Lung (tissue), 12 donors: ENCODE measurements around the gene ITPKB. TPM values are rescaled to one million over a fixed set of nuclear protein-coding genes. Genes with fewer than 3 reads are reported as not detected.

ENCODE experiments used
- ATAC-seq: fragments of 200-7000 bp; cut with Tn5 transposase; one replicate; pipeline ENCODE4 v1.9.1; 2020; ENCODE audit warnings: moderate number of reproducible peaks; ENCODE audit not compliant: insufficient read depth, low FRiP score
- DNase-seq, 3 donors: peaks; one replicate each; pipeline ENCODE4 v3.0.0-alpha.2; 2013 to 2017
- H3K27ac ChIP-seq, 2 donors: one replicate each; pipeline ENCODE4 v1.5.1; 2013; ENCODE audit warnings: mild to moderate bottlenecking in 2 of 2, moderate library complexity in 2 of 2, control low read depth in 1 of 2, inconsistent platforms in 1 of 2, low read depth in 1 of 2, low read length in 1 of 2
- H3K27me3 ChIP-seq, 3 donors: one replicate each; pipeline ENCODE4 v1.5.1; 2013; ENCODE audit warnings: low read length in 2 of 3; ENCODE audit not compliant: control insufficient read depth in 3 of 3, insufficient read depth in 3 of 3
- H3K36me3 ChIP-seq, 4 donors: one replicate each; pipeline ENCODE4 v1.5.1; 2013; ENCODE audit warnings: low read length in 4 of 4, mild to moderate bottlenecking in 1 of 4, moderate library complexity in 1 of 4; ENCODE audit not compliant: control insufficient read depth in 4 of 4, insufficient read depth in 4 of 4
- H3K4me1 ChIP-seq, 5 donors: one replicate each; pipeline ENCODE4 v1.5.1; 2013; ENCODE audit warnings: low read length in 5 of 5, mild to moderate bottlenecking in 2 of 5, moderate library complexity in 1 of 5; ENCODE audit not compliant: control insufficient read depth in 5 of 5, insufficient read depth in 5 of 5
- H3K4me3 ChIP-seq: one replicate; pipeline ENCODE4 v1.5.1; 2013; ENCODE audit warnings: mild to moderate bottlenecking, control low read depth, moderate library complexity
- H3K9ac ChIP-seq, 2 donors: one replicate each; pipeline ENCODE4 v1.5.1; 2013; ENCODE audit warnings: low read length in 2 of 2, control low read depth in 1 of 2; ENCODE audit not compliant: insufficient read depth in 1 of 2
- H3K9me3 ChIP-seq, 4 donors: one replicate each; pipeline ENCODE4 v1.5.1; 2013; ENCODE audit warnings: low read length in 3 of 4, mild to moderate bottlenecking in 1 of 4, moderate library complexity in 1 of 4; ENCODE audit not compliant: control insufficient read depth in 4 of 4, insufficient read depth in 3 of 4
- WGBS, 2 donors: extraction: QIAGEN DNeasy Blood & Tissue Kit; methylation state at CpG; one replicate each; pipeline ENCODE4 v1.1.7; 2013; 5-methylcytosine and 5-hydroxymethylcytosine counted together
- polyA plus RNA-seq, 2 donors: library from polyadenylated mRNA; stranded (reverse); fragments of 200-250 nt; gene quantifications; one replicate each; pipeline ENCODE4 v1.2.1, GENCODE V29; 2013
- total RNA-seq, 2 donors: library from RNA; depleted of rRNA in 1 of 2; stranded (reverse); fragments of >200 nt in 1 of 2; gene quantifications; one replicate each; pipeline ENCODE4 v1.2.1, GENCODE V29; 2014 to 2021
- TF ChIP-seq, protein P1 (sequence below): IDR thresholded peaks from 2 replicates; pipeline ENCODE4 v1.5.1; 2012; ENCODE audit warnings: mild to moderate bottlenecking; ENCODE audit errors: control extremely low read depth, extremely low read depth
- donor health status: control.
- donor health status: control.
- donor health status: Bipolar disorder and iron deficiency.
- donor health status: healthy.
- donor health status: DM: yes; HTN: yes; CAD: no.

The ITPKB gene
- total and polyA plus RNA-seq, 4 donors, result 9.9 to 46.6 (median 28.1) TPM

DNA sequence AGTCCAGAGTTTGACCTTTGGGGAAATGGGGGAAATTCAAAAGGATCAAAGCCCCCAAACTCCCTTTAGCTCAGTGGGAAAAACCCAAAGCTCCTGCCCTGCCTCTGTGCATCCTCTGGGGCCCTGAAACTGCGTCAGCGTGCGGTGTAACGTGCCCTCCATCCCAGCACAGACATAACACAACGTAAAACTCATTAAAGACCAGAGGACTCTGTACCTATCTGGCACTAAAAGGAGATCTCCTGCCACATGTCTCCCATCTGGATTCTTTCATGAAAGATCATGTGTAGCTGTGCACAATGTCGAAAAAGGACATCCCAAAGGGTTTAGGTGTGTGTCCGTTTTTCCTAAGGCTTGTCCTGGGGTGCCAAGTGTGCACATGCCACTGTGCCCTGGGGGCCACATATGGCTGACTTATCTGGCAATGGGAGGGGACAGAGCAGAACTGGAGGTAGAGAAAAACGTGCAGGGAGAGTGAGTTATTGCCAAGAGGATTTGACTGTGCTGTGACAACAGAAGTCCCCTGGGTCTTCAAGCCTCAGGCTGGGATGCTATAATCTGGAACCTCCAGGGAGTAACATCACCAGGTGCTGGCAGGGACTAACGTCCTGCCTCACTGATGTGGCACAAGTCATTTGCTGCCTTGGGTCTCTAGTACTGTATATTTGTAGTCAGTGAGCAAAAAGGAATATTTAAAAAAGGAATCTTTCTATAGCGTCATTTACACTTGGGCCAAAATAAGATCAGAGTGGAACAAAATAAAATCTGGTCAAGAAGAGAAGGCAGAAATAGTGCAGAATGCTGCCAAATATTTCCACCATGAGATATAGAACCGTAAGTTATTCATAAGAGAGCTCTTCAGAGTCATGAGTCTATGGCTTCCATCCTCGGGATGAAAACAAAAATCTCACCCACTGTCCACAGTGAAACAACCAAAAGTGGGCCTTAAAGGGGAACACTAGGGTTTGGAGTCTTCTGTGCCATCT is 52.3 kb downstream of the ITPKB start:
- peaks cover 5 to 27% (median 9%) of the 10 kb centered on the region in 5 donors for H3K4me1 ChIP-seq
- no peaks in the 10 kb centered on the region for H3K9me3 ChIP-seq
- DNase-seq (no peak), ATAC-seq (no peak)
- H3K9ac ChIP-seq, result no peak overlapping the region
- peaks cover 0 to 3% (median 0%) of the 10 kb centered on the region in 4 donors for H3K36me3 ChIP-seq
- WGBS, 2 donors, result 84 to 85% methylated on average over 12 of the region's 12 CpGs
- H3K4me3 ChIP-seq, result no peak overlapping the region
- TF ChIP-seq, protein P1, sequence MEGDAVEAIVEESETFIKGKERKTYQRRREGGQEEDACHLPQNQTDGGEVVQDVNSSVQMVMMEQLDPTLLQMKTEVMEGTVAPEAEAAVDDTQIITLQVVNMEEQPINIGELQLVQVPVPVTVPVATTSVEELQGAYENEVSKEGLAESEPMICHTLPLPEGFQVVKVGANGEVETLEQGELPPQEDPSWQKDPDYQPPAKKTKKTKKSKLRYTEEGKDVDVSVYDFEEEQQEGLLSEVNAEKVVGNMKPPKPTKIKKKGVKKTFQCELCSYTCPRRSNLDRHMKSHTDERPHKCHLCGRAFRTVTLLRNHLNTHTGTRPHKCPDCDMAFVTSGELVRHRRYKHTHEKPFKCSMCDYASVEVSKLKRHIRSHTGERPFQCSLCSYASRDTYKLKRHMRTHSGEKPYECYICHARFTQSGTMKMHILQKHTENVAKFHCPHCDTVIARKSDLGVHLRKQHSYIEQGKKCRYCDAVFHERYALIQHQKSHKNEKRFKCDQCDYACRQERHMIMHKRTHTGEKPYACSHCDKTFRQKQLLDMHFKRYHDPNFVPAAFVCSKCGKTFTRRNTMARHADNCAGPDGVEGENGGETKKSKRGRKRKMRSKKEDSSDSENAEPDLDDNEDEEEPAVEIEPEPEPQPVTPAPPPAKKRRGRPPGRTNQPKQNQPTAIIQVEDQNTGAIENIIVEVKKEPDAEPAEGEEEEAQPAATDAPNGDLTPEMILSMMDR, result no peak
- H3K27me3 ChIP-seq, result no peaks in the 10 kb centered on the region
- H3K27ac ChIP-seq, result peak overlapping the region in 1 of 2 donors; percentile 3

DNA sequence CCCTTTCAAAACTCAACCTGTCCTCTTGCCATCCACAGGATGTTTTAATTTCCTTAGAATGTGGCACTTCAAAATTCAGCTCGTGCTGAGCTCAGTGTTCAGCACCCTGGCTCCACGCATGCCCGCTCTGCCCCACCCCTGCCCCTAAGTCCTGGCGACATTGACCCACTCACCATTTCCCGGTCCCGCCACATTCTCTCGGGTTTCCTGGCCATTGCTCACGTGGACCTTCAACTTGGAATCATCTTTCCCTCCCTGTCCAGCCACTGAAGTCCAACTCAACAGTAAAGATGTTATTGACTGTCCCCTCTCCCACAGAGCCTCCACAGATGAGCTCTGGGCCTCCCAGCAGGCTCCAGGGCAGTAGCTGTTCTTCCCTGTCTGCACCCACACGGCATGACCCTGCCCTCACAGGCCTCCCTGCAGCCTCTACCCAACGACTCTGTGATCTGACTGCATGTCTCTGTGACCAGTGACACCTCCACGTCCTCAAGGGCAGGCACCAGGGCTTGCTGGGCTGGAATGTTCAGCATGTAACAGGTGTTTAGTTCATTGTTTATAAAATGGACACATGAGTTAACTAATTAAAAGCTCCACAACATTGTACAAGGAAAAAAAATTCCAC is 53.8 kb downstream of the ITPKB start:
- peaks cover 2 to 21% (median 7%) of the 10 kb centered on the region in 5 donors for H3K4me1 ChIP-seq
- H3K9me3 ChIP-seq, result no peaks in the 10 kb centered on the region
- 84 to 87% methylated on average over 11 of the region's 11 CpGs for WGBS, 2 donors
- DNase-seq, result no peak
- peaks cover 0 to 3% (median 0%) of the 10 kb centered on the region in 4 donors for H3K36me3 ChIP-seq
- TF ChIP-seq, protein P1, result no peak
- no peak overlapping the region for H3K9ac ChIP-seq
- ATAC-seq, result no peak
- no peaks in the 10 kb centered on the region for H3K27me3 ChIP-seq
- no peak overlapping the region for H3K4me3 ChIP-seq
- no peak overlapping the region for H3K27ac ChIP-seq

DNA sequence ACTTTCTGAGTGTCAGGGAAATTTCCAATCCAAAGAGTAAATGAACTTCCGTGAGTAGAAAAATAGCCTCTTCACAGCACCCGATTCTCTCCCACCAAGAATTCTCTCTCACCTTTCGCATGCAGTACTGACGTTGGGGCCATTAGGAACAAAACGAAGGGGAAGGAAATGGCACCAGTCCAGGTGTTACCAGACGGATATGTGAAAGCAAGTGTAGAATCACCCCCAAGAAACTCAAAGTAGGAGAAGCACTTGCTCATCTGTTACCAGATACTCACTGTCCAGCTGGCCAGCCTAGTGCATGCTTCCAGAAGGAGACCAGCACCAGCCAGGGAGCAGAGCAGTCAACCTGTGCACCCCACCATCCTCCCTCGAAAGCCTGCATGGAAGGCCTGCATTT is 55.1 kb downstream of the ITPKB start:
- no peak overlapping the region for H3K27ac ChIP-seq
- TF ChIP-seq, protein P1, result no peak
- H3K4me3 ChIP-seq, result no peak overlapping the region
- 68 to 78% methylated on average over 7 of the region's 7 CpGs for WGBS, 2 donors
- H3K27me3 ChIP-seq, result no peaks in the 10 kb centered on the region
- no peak overlapping the region for H3K9ac ChIP-seq
- DNase-seq (no peak), ATAC-seq (no peak)
- peaks cover 0 to 24% (median 8%) of the 10 kb centered on the region in 5 donors for H3K4me1 ChIP-seq
- no peaks in the 10 kb centered on the region for H3K9me3 ChIP-seq
- H3K36me3 ChIP-seq, result peaks cover 0 to 3% (median 0%) of the 10 kb centered on the region in 4 donors
